Lower leg skin (tissue), 3 donors: Measurements from ENCODE around the gene CRISP3.

Experiments
- CTCF ChIP-seq, 3 donors: fragments of 450-650 bp; IDR thresholded peaks; one replicate each; pipeline ENCODE4 v1.5.1; 2016; ENCODE audit warnings: antibody characterized with exemption in 3 of 3, mild to moderate bottlenecking in 3 of 3, moderate library complexity in 2 of 3
- POLR2A ChIP-seq, 2 donors: fragments of 450-650 bp; IDR thresholded peaks; one replicate each; pipeline ENCODE4 v1.6.1; 2016 to 2017; ENCODE audit warnings: antibody characterized with exemption in 2 of 2, mild to moderate bottlenecking in 1 of 2, moderate library complexity in 1 of 2

- TF ChIP-seq POLR2A (IDR thresholded peaks at IDR 0.05) (no peak), CTCF (IDR thresholded peaks at IDR 0.05) (no peak)
These were observed 50.7 kb downstream of the CRISP3 start for GRCh38 chr6:49693512-49693911.
